AG04450 (cell line): ENCODE measurements around the gene FAM167B. TPM values are rescaled to one million over a fixed set of nuclear protein-coding genes. Genes with fewer than 3 reads are reported as not detected.

Experiments
- CTCF ChIA-PET: fragments of 300-600, 350-600 bp; formaldehyde crosslinking; extraction: SDS; loops from one replicate; lab custom pipeline; 2022; ENCODE audit warnings: antibody characterized with exemption, inconsistent platforms; lab: Charles Lee
- POLR2A ChIA-PET: fragments of 350-600 bp; formaldehyde crosslinking; extraction: SDS; loops from one replicate; lab custom pipeline; 2021; ENCODE audit warnings: antibody characterized with exemption, inconsistent platforms; lab: Yijun Ruan, JAX
- DNase-seq: peaks from one replicate; pipeline ENCODE4 v3.0.0-alpha.2; 2011; ENCODE audit warnings: low read depth, low spot score
- H3K27ac ChIP-seq: one replicate; pipeline ENCODE4 v1.5.1; 2012; ENCODE audit warnings: low read depth, low read length, control low read depth
- H3K27me3 ChIP-seq: one replicate; pipeline ENCODE4 v1.6.0; 2012; ENCODE audit warnings: low read length; ENCODE audit not compliant: control insufficient read depth, insufficient read depth
- H3K4me3 ChIP-seq: 2 replicates; pipeline ENCODE4 v1.5.1; 2011; ENCODE audit warnings: mild to moderate bottlenecking, low read depth, low read length, control low read depth
- H3K9me3 ChIP-seq: 2 replicates; pipeline ENCODE4 v1.5.1; 2012; ENCODE audit warnings: low read length; ENCODE audit not compliant: control insufficient read depth, insufficient read depth
- CTCF ChIP-seq: IDR thresholded peaks from 2 replicates; pipeline ENCODE4 v1.5.1; 2011; ENCODE audit warnings: low read depth, low read length, control low read depth, inconsistent platforms
- polyA plus RNA-seq: library from polyadenylated mRNA; depleted of rRNA; stranded (reverse); fragments of >200 nt; gene quantifications from 2 replicates; pipeline ENCODE4 v1.2.3, GENCODE V29; 2011

The FAM167B gene
- polyA plus RNA-seq, 1 experiment: 0.43 TPM

- no peak for TF ChIP-seq CTCF
- Histone ChIP-seq H3K4me3 (peak within 1 kb of the TSS; percentile 80), H3K27ac (peak within 1 kb of the TSS; percentile 39), H3K27me3 (no peaks in the 10 kb centered on the region), H3K9me3 (no peaks in the 10 kb centered on the region; the same call in 1 of the 2 replicates)
- CTCF ChIA-PET: interaction anchor here (3.0 kb wide), 1 partner anchor 10 kb away, joined by 18 read pairs; no protein-coding TSS in a partner anchor
- no peak for DNase-seq
- POLR2A ChIA-PET: interaction anchor here (0.6 to 1.9 kb wide), 9 partner anchors 10 to 189 kb away, joined by 3 to 10 read pairs (median 3); partner anchors contain the start of genes BSDC1, MARCKSL1 and TXLNA
Observed at GRCh38 chr1:32205401-32206370, 41.3 kb upstream of the FAM167B start, which contains the start of gene IQCC. TSS of gene IQCC (plus strand) at chr1:32205671. CDS start at chr1:32205682, 11 bp downstream.

- Histone ChIP-seq H3K4me3 (no peak overlapping the region), H3K27ac (no peak overlapping the region), H3K9me3 (no peaks in the 10 kb centered on the region; the same call in 1 of the 2 replicates), H3K27me3 (no peaks in the 10 kb centered on the region)
- no peak for TF ChIP-seq CTCF
- ChIA-PET CTCF (interaction anchor here (0.6 kb wide), 1 partner anchor 163 kb away, joined by 4 read pairs; no protein-coding TSS in a partner anchor), POLR2A (interaction anchor here (1.0 kb wide), 1 partner anchor 27 kb away, joined by 3 read pairs; no protein-coding TSS in a partner anchor)
- DNase-seq: no peak
Observed at GRCh38 chr1:32208469-32208868, 38.6 kb upstream of the FAM167B start.

- no peak for DNase-seq
- no peaks in the 10 kb centered on the region; the same call in 1 of the 2 replicates for H3K9me3 ChIP-seq
Observed at GRCh38 chr1:32208891-32209328, 38.1 kb upstream of the FAM167B start, which contains the start of gene DCDC2B. TSS of gene DCDC2B (plus strand) at chr1:32209089. CDS start at chr1:32209094, 5 bp downstream.

More at GRCh38 chr1:32208891-32209328, 38.1 kb upstream of the FAM167B start, which contains the start of gene DCDC2B:
- Histone ChIP-seq H3K27ac (no peak within 1 kb of the TSS), H3K27me3 (no peaks in the 10 kb centered on the region), H3K4me3 (no peak within 1 kb of the TSS)
- TF ChIP-seq CTCF: no peak
- ChIA-PET POLR2A (interaction anchor here (1.0 kb wide), 1 partner anchor 27 kb away, joined by 3 read pairs; no protein-coding TSS in a partner anchor), CTCF (interaction anchor here (0.6 kb wide), 1 partner anchor 162 kb away, joined by 4 read pairs; no protein-coding TSS in a partner anchor)
